Upper lobe of left lung (tissue), 4 donors: ENCODE measurements around the gene PNPLA7.

Experiments
- CTCF ChIP-seq, 6 experiments: fragments of 450-650 bp in 4 of 6; fragments of 200-600 bp in 2 of 6; sonication (generic) in 2 of 6; IDR thresholded peaks; one replicate each; pipeline ENCODE4 v1.5.1; 2016 to 2019; ENCODE audit warnings: antibody characterized with exemption in 6 of 6
- POLR2A ChIP-seq, 4 donors: fragments of 450-650 bp; IDR thresholded peaks; one replicate each; pipeline ENCODE4 v1.5.1; 2016 to 2017; ENCODE audit warnings: antibody characterized with exemption in 4 of 4, mild to moderate bottlenecking in 2 of 4
- POLR2AphosphoS5 ChIP-seq, 2 donors: sonication (generic); formaldehyde crosslinking; IDR thresholded peaks; one replicate each; pipeline ENCODE4 v1.5.1; 2017; ENCODE audit warnings: antibody characterized with exemption in 2 of 2

- TF ChIP-seq CTCF (IDR thresholded peaks at IDR 0.05) (no peak), POLR2AphosphoS5 (IDR thresholded peaks at IDR 0.05) (no peak), POLR2A (IDR thresholded peaks at IDR 0.05) (no peak)
These were observed 33.9 kb downstream of the PNPLA7 start for GRCh38 chr9:137516144-137516917.
